Measurements from ENCODE around the gene STOX2. TPM values are rescaled to one million over a fixed set of nuclear protein-coding genes. Genes with fewer than 3 reads are reported as not detected.
A peak's percentile ranks its signal among the peaks of the same experiment; 100 is the strongest.

Gene STOX2
- total and polyA plus RNA-seq, 4 donors, result 1.8 to 27.5 (median 8.6) TPM

DNA sequence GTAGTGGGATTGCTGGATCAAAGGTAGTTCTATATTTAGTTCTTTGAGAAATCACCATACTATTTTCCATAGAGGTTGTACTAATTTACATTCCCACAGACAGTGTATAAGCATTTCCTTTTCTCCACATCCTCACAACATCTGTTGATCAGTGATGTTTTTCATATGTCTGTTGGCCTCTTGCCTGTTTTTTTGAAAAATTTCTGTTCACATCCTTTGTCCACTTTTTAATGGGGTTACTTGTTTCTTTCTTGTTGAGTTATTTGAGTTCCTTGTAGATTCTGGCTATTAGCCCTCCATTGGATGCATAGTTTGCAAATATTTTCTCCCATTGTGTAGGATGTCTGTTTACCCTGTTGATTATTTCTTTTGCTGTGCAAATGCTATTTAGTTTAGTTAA lies 72.6 kb downstream of the STOX2 start:
- H3K9ac ChIP-seq (ENCODE audit: insufficient read depth in 1 of 2, low read length in 2 of 2), result no peak overlapping the region
- ATAC-seq (ENCODE audit: insufficient read depth, low FRiP score), result no peak

GRCh38 chr4:183984566-183984965 lies 79.5 kb downstream of the STOX2 start:
- Histone ChIP-seq H3K36me3 (ENCODE audit: control insufficient read depth in 4 of 4, insufficient read depth in 4 of 4, low read length in 4 of 4) (no peaks in the 10 kb centered on the region), H3K27me3 (ENCODE audit: control insufficient read depth in 3 of 3, insufficient read depth in 3 of 3, low read length in 2 of 3) (no peaks in the 10 kb centered on the region), H3K4me1 (ENCODE audit: control insufficient read depth in 5 of 5, insufficient read depth in 5 of 5, low read length in 5 of 5) (peaks cover 0 to 41% (median 7%) of the 10 kb centered on the region in 5 donors), H3K9me3 (ENCODE audit: control insufficient read depth in 4 of 4, insufficient read depth in 3 of 4, low read length in 3 of 4) (no peaks in the 10 kb centered on the region), H3K27ac (ENCODE audit: low read depth in 1 of 2, low read length in 1 of 2) (peak overlapping the region in 1 of 2 donors; percentile 38), H3K9ac (ENCODE audit: insufficient read depth in 1 of 2, low read length in 2 of 2) (no peak overlapping the region), H3K4me3 (no peak overlapping the region)
- DNase-seq (peak; percentile 73 to 81 (median 80)), ATAC-seq (ENCODE audit: insufficient read depth, low FRiP score) (no peak)
- TF ChIP-seq, protein P1, sequence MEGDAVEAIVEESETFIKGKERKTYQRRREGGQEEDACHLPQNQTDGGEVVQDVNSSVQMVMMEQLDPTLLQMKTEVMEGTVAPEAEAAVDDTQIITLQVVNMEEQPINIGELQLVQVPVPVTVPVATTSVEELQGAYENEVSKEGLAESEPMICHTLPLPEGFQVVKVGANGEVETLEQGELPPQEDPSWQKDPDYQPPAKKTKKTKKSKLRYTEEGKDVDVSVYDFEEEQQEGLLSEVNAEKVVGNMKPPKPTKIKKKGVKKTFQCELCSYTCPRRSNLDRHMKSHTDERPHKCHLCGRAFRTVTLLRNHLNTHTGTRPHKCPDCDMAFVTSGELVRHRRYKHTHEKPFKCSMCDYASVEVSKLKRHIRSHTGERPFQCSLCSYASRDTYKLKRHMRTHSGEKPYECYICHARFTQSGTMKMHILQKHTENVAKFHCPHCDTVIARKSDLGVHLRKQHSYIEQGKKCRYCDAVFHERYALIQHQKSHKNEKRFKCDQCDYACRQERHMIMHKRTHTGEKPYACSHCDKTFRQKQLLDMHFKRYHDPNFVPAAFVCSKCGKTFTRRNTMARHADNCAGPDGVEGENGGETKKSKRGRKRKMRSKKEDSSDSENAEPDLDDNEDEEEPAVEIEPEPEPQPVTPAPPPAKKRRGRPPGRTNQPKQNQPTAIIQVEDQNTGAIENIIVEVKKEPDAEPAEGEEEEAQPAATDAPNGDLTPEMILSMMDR (IDR thresholded peaks at IDR 0.05; ENCODE audit: control extremely low read depth, extremely low read depth), result no peak
- 87 to 91% methylated on average over 13 of the region's 13 CpGs for WGBS, 2 donors

More for the DNA sequence above, 72.6 kb downstream of the STOX2 start:
- Histone ChIP-seq H3K27ac (ENCODE audit: low read depth in 1 of 2, low read length in 1 of 2) (no peak overlapping the region), H3K9me3 (ENCODE audit: control insufficient read depth in 4 of 4, insufficient read depth in 3 of 4, low read length in 3 of 4) (peaks cover 0 to 2% (median 0%) of the 10 kb centered on the region in 4 donors), H3K27me3 (ENCODE audit: control insufficient read depth in 3 of 3, insufficient read depth in 3 of 3, low read length in 2 of 3) (no peaks in the 10 kb centered on the region), H3K4me3 (no peak overlapping the region), H3K36me3 (ENCODE audit: control insufficient read depth in 4 of 4, insufficient read depth in 4 of 4, low read length in 4 of 4) (no peaks in the 10 kb centered on the region), H3K4me1 (ENCODE audit: control insufficient read depth in 5 of 5, insufficient read depth in 5 of 5, low read length in 5 of 5) (peaks cover 0 to 3% (median 0%) of the 10 kb centered on the region in 5 donors)
- TF ChIP-seq, protein P1 (IDR thresholded peaks at IDR 0.05; ENCODE audit: control extremely low read depth, extremely low read depth), result no peak
- DNase-seq, result peak in 2 of 3 donors; percentile 66 to 81

GRCh38 chr4:183985786-183986185 lies 80.7 kb downstream of the STOX2 start:
- no peaks in the 10 kb centered on the region for H3K27me3 ChIP-seq (ENCODE audit: control insufficient read depth in 3 of 3, insufficient read depth in 3 of 3, low read length in 2 of 3)
- no peaks in the 10 kb centered on the region for H3K9me3 ChIP-seq (ENCODE audit: control insufficient read depth in 4 of 4, insufficient read depth in 3 of 4, low read length in 3 of 4)
- no peaks in the 10 kb centered on the region for H3K36me3 ChIP-seq (ENCODE audit: control insufficient read depth in 4 of 4, insufficient read depth in 4 of 4, low read length in 4 of 4)
- H3K27ac ChIP-seq (ENCODE audit: low read depth in 1 of 2, low read length in 1 of 2), result no peak overlapping the region
- no peak overlapping the region for H3K4me3 ChIP-seq
- ATAC-seq (ENCODE audit: insufficient read depth, low FRiP score), result no peak
- H3K4me1 ChIP-seq (ENCODE audit: control insufficient read depth in 5 of 5, insufficient read depth in 5 of 5, low read length in 5 of 5), result peaks cover 0 to 42% (median 7%) of the 10 kb centered on the region in 5 donors
- WGBS, 2 donors, result 95 to 98% methylated on average over 7 of the region's 7 CpGs
- no peak for DNase-seq
- TF ChIP-seq, protein P1 (IDR thresholded peaks at IDR 0.05; ENCODE audit: control extremely low read depth, extremely low read depth), result no peak
- H3K9ac ChIP-seq (ENCODE audit: insufficient read depth in 1 of 2, low read length in 2 of 2), result no peak overlapping the region

All from lung (tissue), 12 donors.